A673 (cell line): ENCODE data around the gene RFX2.

Source experiments
- CTCF ChIP-seq: fragments of 300-800, 200-600 bp; sonication (generic); conservative IDR thresholded peaks from 2 replicates; pipeline ENCODE4 v1.5.1; 2017; ENCODE audit warnings: low read depth, mild to moderate bottlenecking, antibody characterized with exemption, low read length, moderate library complexity, mixed read lengths
- EZH2 ChIP-seq: fragments of 200-600 bp; sonication (generic); IDR thresholded peaks from 2 replicates; pipeline ENCODE4 v1.6.1; 2017; ENCODE audit warnings: borderline replicate concordance, low read depth, mild to moderate bottlenecking, mixed read lengths, antibody characterized with exemption, low read length; ENCODE audit not compliant: poor library complexity, severe bottlenecking

- no peak for TF ChIP-seq CTCF
- TF ChIP-seq EZH2: no peak
Observed at GRCh38 chr19:6079107-6079506, 31.2 kb downstream of the RFX2 start.
